HEK293 (cell line): ENCODE data around the gene MARCKSL1.

Source experiments
- FEZF1 ChIP-seq: fragments of 450-650 bp; formaldehyde crosslinking; IDR thresholded peaks from 2 replicates; pipeline ENCODE4 v1.5.1; 2016; ENCODE audit warnings: missing biosample characterization, missing genetic modification characterization
- HOXA7 ChIP-seq: sonication (generic); formaldehyde crosslinking; IDR thresholded peaks from 2 replicates; pipeline ENCODE4 v1.8.1; 2022; ENCODE audit warnings: missing genetic modification reagents, borderline replicate concordance
- HOXC10 ChIP-seq: sonication (generic); formaldehyde crosslinking; IDR thresholded peaks from 2 replicates; pipeline ENCODE4 v1.8.1; 2023; ENCODE audit warnings: mild to moderate bottlenecking, missing genetic modification reagents
- MYNN ChIP-seq: fragments of 450-650 bp; formaldehyde crosslinking; IDR thresholded peaks from 2 replicates; pipeline ENCODE4 v1.5.1; 2016; ENCODE audit warnings: missing biosample characterization, missing genetic modification characterization, borderline replicate concordance
- OVOL3 ChIP-seq: fragments of 450-650 bp; formaldehyde crosslinking; IDR thresholded peaks from 2 replicates; pipeline ENCODE4 v1.5.1; 2016; ENCODE audit warnings: missing biosample characterization, missing genetic modification characterization
- SCRT1 ChIP-seq: fragments of 450-650 bp; formaldehyde crosslinking; IDR thresholded peaks from 2 replicates; pipeline ENCODE4 v1.5.1; 2016; ENCODE audit warnings: missing biosample characterization, missing genetic modification characterization, borderline replicate concordance
- SP2 ChIP-seq: fragments of 450-650 bp; formaldehyde crosslinking; IDR thresholded peaks from 2 replicates; pipeline ENCODE4 v1.5.1; 2016; ENCODE audit warnings: missing biosample characterization, missing genetic modification characterization
- SP3 ChIP-seq: fragments of 450-650 bp; formaldehyde crosslinking; IDR thresholded peaks from 2 replicates; pipeline ENCODE4 v1.5.1; 2016; ENCODE audit warnings: missing biosample characterization, missing genetic modification characterization
- TCF7L2 ChIP-seq: IDR thresholded peaks from 2 replicates; pipeline ENCODE4 v1.6.1; 2011; ENCODE audit warnings: low read depth, mild to moderate bottlenecking, inconsistent platforms, low read length, moderate library complexity, borderline replicate concordance
- TRIM28 ChIP-seq: IDR thresholded peaks from 2 replicates; pipeline ENCODE4 v1.6.1; 2011; ENCODE audit warnings: low read length, control low read depth, borderline replicate concordance
- ZBTB1 ChIP-seq: fragments of 450-650 bp; formaldehyde crosslinking; IDR thresholded peaks from 2 replicates; pipeline ENCODE4 v1.5.1; 2016; ENCODE audit warnings: missing biosample characterization, missing genetic modification characterization
- ZBTB20 ChIP-seq: fragments of 450-650 bp; formaldehyde crosslinking; IDR thresholded peaks from 2 replicates; pipeline ENCODE4 v1.5.1; 2016; ENCODE audit warnings: missing biosample characterization, missing genetic modification characterization
- ZFP37 ChIP-seq: fragments of 450-650 bp; formaldehyde crosslinking; IDR thresholded peaks from 2 replicates; pipeline ENCODE4 v1.5.1; 2016; ENCODE audit warnings: missing biosample characterization, missing genetic modification characterization
- ZNF16 ChIP-seq: fragments of 450-650 bp; formaldehyde crosslinking; IDR thresholded peaks from 2 replicates; pipeline ENCODE4 v1.5.1; 2016; ENCODE audit warnings: low read depth, missing biosample characterization, missing genetic modification characterization
- ZNF202 ChIP-seq: fragments of 450-650 bp; formaldehyde crosslinking; IDR thresholded peaks from 2 replicates; pipeline ENCODE4 v1.5.1; 2016; ENCODE audit warnings: missing biosample characterization, missing genetic modification characterization, borderline replicate concordance
- ZNF23 ChIP-seq: fragments of 450-650 bp; formaldehyde crosslinking; IDR thresholded peaks from 2 replicates; pipeline ENCODE4 v1.5.1; 2016; ENCODE audit warnings: missing biosample characterization, missing genetic modification characterization, borderline replicate concordance
- ZNF248 ChIP-seq: fragments of 450-650 bp; formaldehyde crosslinking; IDR thresholded peaks from 2 replicates; pipeline ENCODE4 v1.5.1; 2017; ENCODE audit warnings: missing biosample characterization, missing genetic modification characterization
- ZNF266 ChIP-seq: fragments of 450-650 bp; formaldehyde crosslinking; IDR thresholded peaks from 2 replicates; pipeline ENCODE4 v1.5.1; 2016; ENCODE audit warnings: missing biosample characterization, missing genetic modification characterization, low read depth
- ZNF274 ChIP-seq, 2 experiments: fragments of 200-500 bp in 1 of 2; fragments of 450-650 bp in 1 of 2; sonication (Bioruptor generic) in 1 of 2; formaldehyde crosslinking in 1 of 2; IDR thresholded peaks; 2 replicates each; pipeline versions ENCODE4 v1.5.1 to v1.6.1; 2014 to 2016; ENCODE audit warnings: borderline replicate concordance in 1 of 2, inconsistent platforms in 1 of 2, low read length in 1 of 2, missing biosample characterization in 1 of 2, missing genetic modification characterization in 1 of 2
- ZNF311 ChIP-seq: fragments of 450-650 bp; formaldehyde crosslinking; IDR thresholded peaks from 2 replicates; pipeline ENCODE4 v1.5.1; 2017; ENCODE audit warnings: missing biosample characterization, missing genetic modification characterization, borderline replicate concordance
- ZNF324 ChIP-seq: fragments of 450-650 bp; formaldehyde crosslinking; IDR thresholded peaks from 2 replicates; pipeline ENCODE4 v1.5.1; 2016; ENCODE audit warnings: missing biosample characterization, missing genetic modification characterization
- ZNF341 ChIP-seq: fragments of 450-650 bp; formaldehyde crosslinking; IDR thresholded peaks from 2 replicates; pipeline ENCODE4; 2016; ENCODE audit warnings: low read depth, missing biosample characterization, missing genetic modification characterization
- ZNF423 ChIP-seq: fragments of 450-650 bp; formaldehyde crosslinking; IDR thresholded peaks from 2 replicates; pipeline ENCODE4 v1.5.1; 2016; ENCODE audit warnings: missing biosample characterization, missing genetic modification characterization
- ZNF513 ChIP-seq: fragments of 450-650 bp; IDR thresholded peaks from 2 replicates; pipeline ENCODE4 v1.5.1; 2018; ENCODE audit warnings: missing biosample characterization, missing genetic modification characterization
- ZNF514 ChIP-seq: fragments of 450-650 bp; formaldehyde crosslinking; IDR thresholded peaks from 2 replicates; pipeline ENCODE4 v1.5.1; 2016; ENCODE audit warnings: missing biosample characterization, missing genetic modification characterization
- ZNF529 ChIP-seq: fragments of 450-650 bp; formaldehyde crosslinking; IDR thresholded peaks from 2 replicates; pipeline ENCODE4 v1.5.1; 2017; ENCODE audit warnings: missing genetic modification characterization, missing biosample characterization; ENCODE audit not compliant: insufficient replicate concordance
- ZNF549 ChIP-seq: fragments of 450-650 bp; IDR thresholded peaks from 2 replicates; pipeline ENCODE4 v1.5.1; 2018; ENCODE audit warnings: missing biosample characterization, missing genetic modification characterization, mild to moderate bottlenecking, inconsistent platforms, moderate library complexity
- ZNF585B ChIP-seq: fragments of 450-650 bp; formaldehyde crosslinking; IDR thresholded peaks from 2 replicates; pipeline ENCODE4 v1.5.1; 2016; ENCODE audit warnings: missing biosample characterization, missing genetic modification characterization
- ZNF596 ChIP-seq: fragments of 450-650 bp; IDR thresholded peaks from 2 replicates; pipeline ENCODE4 v1.5.0; 2018; ENCODE audit warnings: missing biosample characterization, mild to moderate bottlenecking, missing genetic modification characterization, moderate library complexity
- ZNF654 ChIP-seq: fragments of 450-650 bp; formaldehyde crosslinking; IDR thresholded peaks from 2 replicates; pipeline ENCODE4 v1.5.1; 2016; ENCODE audit warnings: low read depth, missing biosample characterization, missing genetic modification characterization
- ZNF660 ChIP-seq: fragments of 450-650 bp; IDR thresholded peaks from 2 replicates; pipeline ENCODE4 v1.5.1; 2018; ENCODE audit warnings: missing biosample characterization, mild to moderate bottlenecking, missing genetic modification characterization
- ZSCAN16 ChIP-seq: fragments of 450-650 bp; formaldehyde crosslinking; IDR thresholded peaks from 2 replicates; pipeline ENCODE4 v1.5.1; 2016; ENCODE audit warnings: missing biosample characterization, missing genetic modification characterization
- ZSCAN23 ChIP-seq: fragments of 450-650 bp; formaldehyde crosslinking; IDR thresholded peaks from 2 replicates; pipeline ENCODE4 v1.5.1; 2016; ENCODE audit warnings: missing biosample characterization, missing genetic modification characterization
- TF ChIP-seq, protein P1 (sequence below): fragments of 450-650 bp; formaldehyde crosslinking; IDR thresholded peaks from 2 replicates; pipeline ENCODE4 v1.5.1; 2016; ENCODE audit warnings: missing biosample characterization, missing genetic modification characterization
- TF ChIP-seq, protein P2 (sequence below): fragments of 450-650 bp; formaldehyde crosslinking; IDR thresholded peaks from 2 replicates; pipeline ENCODE4 v1.5.1; 2017; ENCODE audit warnings: missing biosample characterization, missing genetic modification characterization

Gene MARCKSL1

DNA sequence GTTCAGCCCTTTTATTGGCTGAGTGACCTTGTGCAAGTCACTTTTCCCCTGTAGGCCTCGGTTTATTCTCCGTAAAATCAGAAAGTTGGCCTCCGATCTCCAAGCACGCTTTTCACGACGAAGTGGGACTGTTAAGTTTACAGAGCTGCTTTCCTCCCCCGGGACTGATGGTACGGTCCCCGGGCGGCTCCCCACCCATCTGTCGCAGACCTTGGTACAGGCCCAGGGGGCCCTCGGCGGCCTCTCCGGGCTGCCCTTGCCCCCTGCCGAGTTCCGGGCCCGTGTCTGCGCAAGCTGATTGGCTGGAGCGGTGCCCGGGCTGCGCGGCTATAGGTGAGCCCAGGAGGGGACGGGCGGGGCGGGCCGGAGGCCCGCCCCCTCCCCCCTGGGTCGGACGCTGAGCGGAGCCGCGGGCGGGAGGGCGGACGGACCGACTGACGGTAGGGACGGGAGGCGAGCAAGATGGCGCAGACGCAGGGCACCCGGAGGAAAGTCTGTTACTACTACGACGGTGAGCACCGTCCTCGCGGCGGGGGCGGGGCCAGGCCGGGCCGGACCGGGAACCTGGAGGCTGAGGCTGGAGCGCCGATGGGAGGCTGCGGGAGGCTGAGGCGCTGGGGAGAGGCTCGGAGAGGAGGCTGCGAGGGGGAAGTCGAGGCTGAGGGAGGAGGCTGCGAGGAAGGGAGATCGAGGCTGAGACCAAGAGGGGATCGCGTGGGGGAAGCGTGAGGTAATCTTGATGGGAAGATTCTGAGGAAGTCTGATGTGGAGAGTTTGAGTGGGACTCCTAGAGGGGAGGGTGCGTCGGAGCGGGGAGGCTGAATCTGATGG lies 44.1 kb downstream of the MARCKSL1 start, which contains the start of gene HDAC1 (continued):
- peak; percentile 86 for TF ChIP-seq ZNF324 (tag by site-specific recombination)
- no peak for TF ChIP-seq SCRT1 (tag by site-specific recombination)
- 0 out of 2 replicates have a peak, but pooled peaks have one; percentile 15 for TF ChIP-seq FEZF1 (tag by site-specific recombination)
- no peak for TF ChIP-seq ZNF23 (tag by site-specific recombination)
- no peak for TF ChIP-seq ZNF596
- TF ChIP-seq ZNF341 (tag by site-specific recombination): peak; percentile 68
- TF ChIP-seq ZNF248 (tag by site-specific recombination): no peak
- no peak for TF ChIP-seq ZNF311 (tag by site-specific recombination)
- no peak for TF ChIP-seq ZBTB1 (tag by site-specific recombination)
- peak; percentile 93 for TF ChIP-seq ZNF423 (tag by site-specific recombination)
- TF ChIP-seq ZNF513 (tag by site-specific recombination): no peak
- TF ChIP-seq, protein P1, sequence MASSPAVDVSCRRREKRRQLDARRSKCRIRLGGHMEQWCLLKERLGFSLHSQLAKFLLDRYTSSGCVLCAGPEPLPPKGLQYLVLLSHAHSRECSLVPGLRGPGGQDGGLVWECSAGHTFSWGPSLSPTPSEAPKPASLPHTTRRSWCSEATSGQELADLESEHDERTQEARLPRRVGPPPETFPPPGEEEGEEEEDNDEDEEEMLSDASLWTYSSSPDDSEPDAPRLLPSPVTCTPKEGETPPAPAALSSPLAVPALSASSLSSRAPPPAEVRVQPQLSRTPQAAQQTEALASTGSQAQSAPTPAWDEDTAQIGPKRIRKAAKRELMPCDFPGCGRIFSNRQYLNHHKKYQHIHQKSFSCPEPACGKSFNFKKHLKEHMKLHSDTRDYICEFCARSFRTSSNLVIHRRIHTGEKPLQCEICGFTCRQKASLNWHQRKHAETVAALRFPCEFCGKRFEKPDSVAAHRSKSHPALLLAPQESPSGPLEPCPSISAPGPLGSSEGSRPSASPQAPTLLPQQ (tag by site-specific recombination): peak; percentile 72
- peak; percentile 80 for TF ChIP-seq ZSCAN16 (tag by site-specific recombination)
- no peak for TF ChIP-seq ZNF16 (tag by site-specific recombination)
- no peak; the same call in 1 of the 2 replicates for TF ChIP-seq TCF7L2
- no peak for TF ChIP-seq ZNF266 (tag by site-specific recombination)
- TF ChIP-seq ZFP37: peak; percentile 96
- TF ChIP-seq ZNF529 (tag by site-specific recombination): no peak
- no peak for TF ChIP-seq ZNF202
- no peak for TF ChIP-seq ZNF274 (IDR thresholded peaks at IDR 0.05; ENCODE audit: low read length)
- TF ChIP-seq ZNF274 (tag by site-specific recombination; IDR thresholded peaks at IDR 0.05; ENCODE audit: borderline replicate concordance): no peak
- no peak for TF ChIP-seq ZNF549 (tag by site-specific recombination)
- peak; percentile 87 for TF ChIP-seq ZSCAN23
- peak; percentile 80; the same call in 1 of the 2 replicates for TF ChIP-seq OVOL3
- TF ChIP-seq HOXA7 (CRISPR knock-in tag): no peak
- peak; percentile 90 for TF ChIP-seq SP2
- TF ChIP-seq ZBTB20 (tag by site-specific recombination): peak; percentile 83
- TF ChIP-seq, protein P2, sequence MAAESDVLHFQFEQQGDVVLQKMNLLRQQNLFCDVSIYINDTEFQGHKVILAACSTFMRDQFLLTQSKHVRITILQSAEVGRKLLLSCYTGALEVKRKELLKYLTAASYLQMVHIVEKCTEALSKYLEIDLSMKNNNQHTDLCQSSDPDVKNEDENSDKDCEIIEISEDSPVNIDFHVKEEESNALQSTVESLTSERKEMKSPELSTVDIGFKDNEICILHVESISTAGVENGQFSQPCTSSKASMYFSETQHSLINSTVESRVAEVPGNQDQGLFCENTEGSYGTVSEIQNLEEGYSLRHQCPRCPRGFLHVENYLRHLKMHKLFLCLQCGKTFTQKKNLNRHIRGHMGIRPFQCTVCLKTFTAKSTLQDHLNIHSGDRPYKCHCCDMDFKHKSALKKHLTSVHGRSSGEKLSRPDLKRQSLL: peak; percentile 91; the same call in 1 of the 2 replicates
- TF ChIP-seq HOXC10 (CRISPR knock-in tag): no peak
- TF ChIP-seq ZNF514 (tag by site-specific recombination): no peak
- no peak for TF ChIP-seq ZNF585B
- peak; percentile 80; the same call in 1 of the 2 replicates for TF ChIP-seq MYNN (tag by site-specific recombination)
- no peak for TF ChIP-seq ZNF660
- no peak for TF ChIP-seq ZNF654 (tag by site-specific recombination)
- TF ChIP-seq SP3 (tag by site-specific recombination): peak; percentile 88
- no peak for TF ChIP-seq TRIM28
